Dermis blood vessel endothelial cell (primary cell): ENCODE results near the gene MEF2B. TPM values are rescaled to one million over a fixed set of nuclear protein-coding genes. Genes with fewer than 3 reads are reported as not detected.
A peak's percentile ranks its signal among the peaks of the same experiment; 100 is the strongest.
"Not testable (repeated sequence)": the region's sequence is repeated elsewhere in the genome, so short reads cannot be mapped to it uniquely, and the experiment has no call there.

Source experiments
- DNase-seq: peaks from one replicate; pipeline ENCODE4 v3.0.0; 2010
- total RNA-seq: library from RNA; depleted of rRNA; stranded (reverse); fragments of >200 nt; gene quantifications from 2 replicates; pipeline ENCODE4 v1.2.3, GENCODE V29; 2014

MEF2B gene
- total RNA-seq, 1 donor from 2014 or later, result 0.34 TPM

DNA sequence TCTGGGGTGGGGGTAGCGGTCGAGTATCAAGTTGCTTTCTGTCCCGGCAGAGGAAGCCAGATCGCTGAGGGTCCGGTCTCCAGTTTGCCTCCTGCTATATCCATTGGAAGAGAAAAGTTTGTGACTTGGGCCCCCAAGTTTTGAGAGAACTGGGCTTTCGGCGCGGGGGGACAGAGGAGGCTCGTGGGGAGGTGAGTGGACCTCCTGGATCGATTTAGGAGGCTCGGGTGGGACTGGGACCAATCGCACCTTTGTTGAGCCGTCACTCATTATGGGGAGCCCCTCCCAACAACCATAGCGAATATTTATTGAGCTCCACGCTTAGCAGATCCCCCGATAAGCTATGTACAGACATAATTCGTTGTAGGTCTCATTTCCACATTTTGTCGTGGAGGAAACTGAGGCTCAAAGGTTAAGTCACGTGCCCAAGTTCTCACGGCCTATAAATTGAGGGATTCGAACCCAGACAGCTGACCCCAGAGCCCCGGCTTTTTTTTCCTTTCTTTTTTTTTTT is 22.9 kb upstream of the MEF2B start:
- peak; percentile 50 for DNase-seq

DNA sequence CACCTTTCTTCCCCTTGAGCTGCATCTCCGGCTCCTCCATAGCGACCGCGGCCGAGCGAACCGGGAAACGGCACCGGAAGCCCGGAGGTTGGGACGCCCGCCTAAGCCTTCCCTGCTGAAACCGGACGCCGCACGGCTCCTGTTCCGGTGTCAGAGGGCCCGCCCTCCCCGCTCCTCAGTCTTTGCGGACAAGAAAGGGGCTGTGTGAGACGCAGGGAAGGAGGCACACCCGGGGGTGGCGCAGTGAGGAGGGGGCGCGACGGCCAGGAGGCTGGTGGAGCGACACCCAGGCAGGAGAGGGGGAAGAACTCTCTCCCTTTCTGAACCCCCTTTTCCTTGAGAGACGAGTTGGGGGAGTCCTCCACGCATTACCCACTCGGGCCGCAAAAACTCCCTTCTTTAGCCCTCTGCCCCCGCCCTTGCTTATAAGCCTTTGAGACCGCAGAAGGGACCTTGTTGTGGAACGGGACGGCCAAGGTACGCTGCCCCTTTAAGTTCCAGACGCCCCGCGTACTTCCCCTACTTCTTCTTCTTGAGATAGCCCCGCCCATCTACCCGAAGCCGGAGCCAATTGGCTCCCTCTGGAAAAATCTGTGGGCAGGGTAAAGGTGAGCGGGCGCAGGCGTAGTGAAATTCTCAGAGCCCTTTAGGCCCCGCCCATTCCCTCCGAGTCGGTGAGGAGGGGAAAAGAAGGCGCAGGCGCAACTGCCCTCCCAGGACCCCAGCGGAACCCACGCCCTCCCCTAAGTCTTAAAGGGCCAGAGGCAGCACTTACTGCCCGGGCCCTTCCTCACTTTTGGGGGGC is 22.2 kb upstream of the MEF2B start, which contains the start of the genes BORCS8 and RFXANK:
Gene BORCS8, minus strand, starts transcription at position 75 of the 805 bp plus-strand sequence. Its CDS starts 35 bp downstream, at position 40.
Gene RFXANK, plus strand, starts transcription at position 181 of the 805 bp plus-strand sequence. CDS start 1,689 bp downstream, outside the sequence.
- DNase-seq, result peak; percentile 99

DNA sequence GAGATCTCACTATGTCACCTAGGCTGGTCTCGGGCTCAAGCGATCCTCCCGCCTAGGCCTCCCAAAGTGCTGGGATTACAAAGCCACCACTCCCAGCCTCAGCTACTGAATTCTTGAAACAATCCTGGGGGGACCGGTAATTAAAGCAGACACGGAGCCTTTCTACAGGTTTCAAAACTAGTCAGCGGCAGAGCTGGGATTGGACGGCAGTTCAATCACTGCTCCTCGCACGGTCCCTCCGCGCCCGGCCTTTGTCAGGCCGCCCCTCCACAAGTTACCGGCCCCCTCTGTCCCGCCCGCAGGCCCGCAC is 21.7 kb upstream of the MEF2B start:
- no peak for DNase-seq

GRCh38 chr19:19186742-19187141 is 16.7 kb upstream of the MEF2B start:
- DNase-seq, result no peak

DNA sequence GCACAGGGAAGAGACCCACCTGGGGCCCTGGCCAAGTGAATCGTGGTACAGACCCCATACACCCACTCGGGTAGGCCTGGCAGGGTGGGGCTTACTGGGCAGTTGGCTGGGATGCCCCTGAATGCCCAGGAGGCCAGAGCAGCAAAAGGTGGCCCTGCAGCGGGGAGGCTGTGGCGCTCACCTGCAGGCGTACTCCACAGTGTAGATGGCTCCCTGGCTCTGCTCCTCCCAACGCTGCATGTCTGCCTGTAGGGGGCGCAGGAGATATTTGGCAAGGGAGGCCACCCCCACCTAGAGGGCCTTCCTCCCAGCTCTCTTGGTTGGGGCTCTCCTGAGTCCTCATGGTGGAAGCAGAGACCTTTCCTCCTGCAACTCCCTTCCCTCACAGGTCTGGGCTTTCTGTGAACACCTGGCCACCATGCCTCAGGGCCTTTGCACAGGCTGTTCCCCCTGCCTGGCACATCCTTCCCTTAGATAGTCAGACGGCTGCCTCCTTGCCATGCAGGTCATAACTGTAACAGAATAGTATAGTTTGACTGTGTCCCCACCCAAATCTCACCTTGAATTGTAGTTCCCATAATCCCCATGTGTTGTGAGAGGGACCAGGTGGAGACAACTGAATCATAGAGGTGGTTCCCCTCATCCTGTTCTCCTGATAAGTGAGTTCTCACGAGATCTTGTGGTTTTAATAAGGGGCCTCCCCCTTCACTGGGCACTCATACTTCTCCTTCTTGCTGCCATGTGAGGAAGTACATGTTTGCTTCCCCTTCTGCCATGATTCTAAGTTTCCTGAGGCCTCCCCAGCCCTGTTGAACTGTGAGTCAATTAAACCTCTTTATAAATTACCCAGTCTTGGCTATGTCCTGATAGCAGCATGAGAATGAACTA is 16.0 kb upstream of the MEF2B start:
- DNase-seq, result peak; percentile 77

- DNase-seq, result no peak
These were observed 11.5 kb upstream of the MEF2B start for GRCh38 chr19:19181488-19181998.

GRCh38 chr19:19179548-19180441 is 9.7 kb upstream of the MEF2B start:
- DNase-seq, result no peak

GRCh38 chr19:19176950-19177349 is 6.9 kb upstream of the MEF2B start:
- DNase-seq, result no peak

- DNase-seq, result not testable (repeated sequence)
These were observed 3.2 kb upstream of the MEF2B start for GRCh38 chr19:19173243-19173642.

DNA sequence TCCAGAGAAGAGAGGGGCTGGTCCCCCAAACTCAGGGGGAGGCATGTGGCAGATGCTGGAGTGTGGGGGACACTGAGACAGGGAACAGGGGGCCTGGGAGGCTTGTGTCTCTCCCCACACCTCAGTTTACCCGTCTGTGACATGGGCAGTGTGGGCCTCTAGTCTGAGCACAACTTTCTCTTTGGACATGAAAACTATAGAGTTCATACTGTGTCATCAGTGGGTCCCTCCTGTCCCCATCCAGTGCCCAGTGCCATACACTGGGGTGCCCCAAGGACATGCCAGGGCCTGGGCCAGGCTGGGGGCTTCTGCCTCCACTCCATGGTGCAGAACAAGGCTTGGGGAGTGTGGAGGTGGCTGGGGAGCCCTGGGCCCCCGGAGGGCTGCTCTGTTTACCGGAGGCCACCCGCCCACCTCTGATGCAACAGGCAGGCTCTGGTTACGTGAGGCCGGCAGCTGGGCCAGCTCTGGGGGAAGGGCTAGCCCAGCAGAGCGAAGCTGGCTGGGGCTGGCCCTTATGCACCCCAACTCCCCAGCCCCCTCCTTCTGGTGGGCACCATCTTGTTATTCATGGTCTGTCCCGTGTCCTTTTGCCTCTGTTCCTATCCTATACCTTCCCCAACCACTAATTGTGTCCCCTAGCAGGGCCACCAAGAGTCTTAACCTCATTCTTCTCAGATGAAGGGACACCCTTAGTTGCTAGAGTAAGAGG is 1.9 kb upstream of the MEF2B start:
- DNase-seq, result no peak

DNA sequence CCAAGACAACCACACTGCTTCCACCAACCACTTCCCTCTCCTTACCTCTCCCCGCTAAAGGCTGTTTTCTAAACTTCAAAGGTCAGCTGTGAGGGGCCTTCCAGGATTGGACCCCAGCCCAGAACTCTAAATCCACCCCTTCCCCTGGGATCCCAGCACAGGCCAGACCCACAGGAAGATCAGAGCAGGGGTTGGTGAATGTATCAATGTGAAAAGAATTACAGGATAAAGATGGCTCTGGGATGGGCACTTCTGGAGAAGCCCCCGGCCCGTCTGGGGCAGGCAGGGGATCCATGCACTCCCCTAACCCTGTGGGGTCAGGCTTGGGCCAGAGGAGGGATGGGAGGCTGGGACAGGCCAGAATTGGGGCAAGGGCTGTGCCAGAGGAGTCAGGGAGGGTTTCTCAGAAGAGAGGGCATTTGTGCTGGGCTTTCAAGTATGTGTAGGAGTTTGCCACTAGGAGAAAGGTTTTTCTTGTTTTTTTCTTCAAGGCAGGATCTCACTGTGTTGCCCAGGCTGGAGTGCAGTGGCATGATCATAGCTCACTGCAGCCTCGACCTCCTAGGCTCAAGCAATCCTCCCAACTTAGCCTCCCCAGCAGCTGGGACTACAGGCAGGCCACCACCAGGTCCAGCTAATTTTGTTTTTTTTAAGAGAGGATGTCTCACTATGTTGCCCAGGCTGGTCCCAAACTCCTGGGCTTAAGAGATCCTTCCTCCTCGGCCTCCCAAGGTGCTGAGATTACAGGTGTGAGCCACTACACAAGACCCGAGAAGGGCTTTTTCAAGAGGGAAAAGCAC is 1.0 kb upstream of the MEF2B start:
- no peak for DNase-seq

DNA sequence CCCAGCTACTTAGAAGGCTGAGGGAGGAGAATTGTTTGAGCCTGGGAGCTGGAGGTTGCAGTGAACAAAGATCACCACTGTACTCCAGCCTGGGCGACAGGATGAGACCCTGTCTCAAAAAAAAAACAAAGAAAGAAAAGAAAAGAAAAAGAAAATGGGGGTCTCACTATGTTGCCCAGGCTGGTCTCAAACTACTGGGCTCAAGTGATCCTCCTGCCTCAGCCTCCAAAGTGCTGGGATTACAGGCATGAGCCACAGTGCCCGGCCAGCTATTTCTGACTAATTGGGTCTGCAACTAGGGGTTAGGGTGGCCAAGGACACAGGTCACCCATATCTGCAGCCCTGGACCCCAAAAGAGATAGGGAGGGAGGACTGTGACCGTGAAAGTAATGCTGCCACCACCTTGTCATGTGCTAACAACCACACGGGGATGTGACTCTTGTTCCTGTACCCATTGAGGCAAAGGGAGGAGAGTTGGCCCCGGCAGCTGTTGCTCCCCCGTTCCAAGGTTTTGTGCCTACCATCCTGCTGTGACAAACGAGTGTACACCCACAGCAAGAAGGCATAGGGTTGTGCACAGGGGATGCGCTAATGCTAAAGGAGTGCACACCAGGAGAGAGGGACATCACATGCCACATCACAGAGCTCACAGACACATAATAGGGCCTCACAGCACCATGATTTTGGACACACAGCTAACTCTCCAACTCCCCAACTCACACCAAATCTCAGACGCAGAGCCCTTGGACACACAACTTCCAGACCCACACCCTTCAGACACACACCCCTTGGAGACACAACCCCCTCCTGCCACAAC is 619 bp downstream of the MEF2B start:
- no peak for DNase-seq

DNA sequence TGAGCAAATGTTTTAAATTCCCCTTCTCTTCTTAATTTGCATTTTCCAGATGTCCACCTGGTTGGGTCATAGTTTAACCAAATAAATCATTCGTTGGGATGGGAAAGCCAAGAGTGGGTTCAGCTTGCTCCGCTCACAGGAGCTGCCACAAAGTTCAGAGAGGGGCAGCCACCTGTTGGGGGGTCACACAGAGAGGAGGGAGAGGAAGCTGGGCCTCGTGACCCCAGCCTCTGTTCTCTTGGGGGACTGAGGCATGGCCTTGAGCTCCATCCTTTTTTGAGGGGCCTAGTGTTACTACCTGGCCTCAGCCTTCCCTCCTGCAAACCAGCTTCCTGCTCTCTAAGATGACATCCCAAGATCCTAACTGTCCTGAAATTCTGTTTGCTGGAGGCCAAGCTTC is 2.5 kb downstream of the MEF2B start:
- DNase-seq, result no peak

DNA sequence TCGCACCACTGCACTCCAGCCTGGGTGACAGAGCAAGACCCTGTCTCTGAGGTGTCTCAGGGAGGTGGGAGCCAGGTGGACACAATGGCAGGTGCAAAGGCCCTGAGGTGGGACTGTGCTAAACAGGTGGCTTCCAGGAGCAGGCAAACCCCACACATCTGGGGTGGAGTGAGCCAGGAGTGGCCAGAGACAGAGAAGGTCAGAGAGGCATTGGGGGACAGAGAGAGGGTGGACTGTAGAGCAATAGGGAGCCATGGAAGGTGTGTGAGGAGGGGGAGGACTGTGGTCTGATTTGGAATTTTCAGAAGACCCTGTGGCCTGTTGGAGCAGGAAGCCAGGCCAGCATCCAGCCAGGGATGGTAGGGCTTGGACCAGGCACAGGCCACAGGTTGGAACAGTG is 4.7 kb downstream of the MEF2B start:
- no peak for DNase-seq

GRCh38 chr19:19162495-19162894 is 7.6 kb downstream of the MEF2B start:
- DNase-seq, result no peak

GRCh38 chr19:19160461-19161035 is 9.5 kb downstream of the MEF2B start:
- no peak for DNase-seq

DNA sequence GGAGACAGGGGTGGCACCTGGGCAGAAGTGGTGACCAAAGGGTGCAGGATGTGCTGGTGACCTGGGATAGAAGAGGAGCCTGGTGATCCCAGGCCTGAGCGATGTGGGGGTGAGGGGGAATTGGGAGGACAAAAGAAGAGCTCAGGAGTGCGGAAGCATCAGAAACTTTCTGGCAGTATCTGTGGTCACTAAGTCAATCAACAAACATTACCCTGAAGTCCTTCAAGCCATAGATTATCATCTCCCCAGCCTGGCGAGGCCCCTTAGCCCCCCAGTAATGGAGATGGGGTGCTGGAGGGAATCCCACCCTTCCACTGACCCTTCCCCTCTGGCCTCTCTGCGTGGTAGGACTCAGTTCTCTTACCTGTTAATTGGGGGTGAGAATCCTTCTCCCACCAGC is 10.5 kb downstream of the MEF2B start:
- DNase-seq, result no peak

DNA sequence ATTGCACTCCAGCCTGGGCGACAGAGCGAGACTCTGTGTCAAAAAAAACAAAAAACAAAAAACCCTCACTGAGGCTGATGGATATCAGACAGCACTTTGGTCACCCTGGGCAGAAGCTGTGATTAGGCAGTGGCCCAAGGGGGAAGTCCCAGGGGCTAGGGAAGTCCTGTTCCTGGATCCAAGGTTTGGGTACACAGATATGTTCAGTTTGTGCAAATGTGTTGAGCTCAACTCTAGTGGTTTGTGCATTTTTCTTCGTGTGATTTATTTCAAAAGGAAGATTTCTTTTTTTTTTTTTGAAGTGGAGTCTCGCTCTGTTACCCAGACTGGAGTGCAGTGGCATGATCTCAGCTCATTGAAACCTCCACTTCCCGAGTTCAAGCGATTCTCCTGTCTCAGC is 12.3 kb downstream of the MEF2B start:
- DNase-seq, result no peak

GRCh38 chr19:19155495-19156219 is 14.4 kb downstream of the MEF2B start:
- DNase-seq, result no peak
